IPS-NIHi11 (cell line): ENCODE measurements around the gene MTUS2.

ENCODE experiments used
- DNase-seq: peaks from one replicate; pipeline ENCODE4 v3.0.0; 2012; ENCODE audit warnings: mixed read lengths, low spot score

Gene MTUS2

DNA sequence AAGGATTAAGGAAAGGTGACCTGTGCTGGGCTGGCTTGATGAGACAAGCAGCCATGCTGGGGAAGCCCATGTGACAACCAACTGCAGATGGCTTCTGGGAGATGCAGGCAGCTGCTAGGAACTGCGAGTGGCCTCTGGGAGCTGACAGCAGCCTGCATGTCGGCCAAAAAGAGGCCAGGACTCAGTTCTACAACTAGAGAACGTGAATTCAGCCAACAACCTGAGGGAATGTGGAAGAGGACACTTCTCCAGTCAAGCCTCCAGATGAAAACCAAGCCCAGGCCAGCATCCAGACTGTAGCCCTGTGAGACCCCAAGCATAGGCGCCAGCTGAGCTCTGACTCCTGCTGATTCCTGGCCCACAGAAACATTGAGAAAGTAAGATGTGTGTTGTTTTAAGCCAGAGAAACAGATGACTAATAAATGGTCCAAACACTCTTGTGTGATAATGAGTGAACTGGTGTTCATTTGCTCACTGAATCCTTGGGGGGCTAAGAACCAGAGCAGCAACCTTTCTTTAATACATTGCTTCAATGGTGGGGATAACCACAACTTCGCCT is 730.4 kb downstream of the MTUS2 start:
- no peak for DNase-seq

DNA sequence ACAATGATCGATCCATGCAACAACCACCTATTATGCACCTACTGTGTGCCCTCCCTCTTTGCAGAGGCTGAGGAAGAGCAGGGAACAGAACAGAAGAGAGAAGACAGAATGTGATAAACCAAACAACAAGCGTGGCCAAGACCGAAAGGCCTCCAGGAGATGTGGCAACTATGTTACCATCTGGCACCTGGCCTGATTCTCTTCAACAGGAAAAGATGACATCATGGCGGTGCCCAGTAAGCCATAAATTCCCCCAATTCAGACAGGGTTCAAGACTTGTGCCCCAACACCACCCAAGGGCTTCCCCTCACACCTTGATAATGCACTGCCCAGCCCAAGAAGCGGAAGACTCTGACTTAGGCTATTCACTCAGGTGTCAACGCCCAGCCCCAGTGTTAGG is 731.1 kb downstream of the MTUS2 start:
- no peak for DNase-seq
